Panc1 (cell line): Measurements from ENCODE around the gene WWOX. TPM values are rescaled to one million over a fixed set of nuclear protein-coding genes. Genes with fewer than 3 reads are reported as not detected.

Experiments used
- ATAC-seq: fragments of 200-7000 bp; cut with Tn5 transposase; 2 replicates; pipeline ENCODE4 v1.9.1; 2020; ENCODE audit warnings: mild to moderate bottlenecking, moderate library complexity
- BruUV-seq: library from RNA; stranded (reverse); fragments of 400-500 nt; replicated peaks from 2 replicates; lab custom pipeline; 2021; lab: Mats Ljungman, UMichigan
- CTCF ChIA-PET: fragments of 300-600 bp; sonication (Branson Sonifier 250); formaldehyde crosslinking; loops from one replicate; lab custom pipeline; 2022; ENCODE audit warnings: antibody characterized with exemption; lab: Charles Lee
- POLR2A ChIA-PET: fragments of 300-600 bp; sonication (Branson Sonifier 250); formaldehyde crosslinking; loops from one replicate; lab custom pipeline; 2022; ENCODE audit warnings: antibody characterized with exemption; lab: Charles Lee
- DNase-seq: peaks from one replicate; pipeline ENCODE4 v3.0.0-alpha.2; 2010; ENCODE audit warnings: low read depth, low spot score
- H3K27ac ChIP-seq: 2 replicates; pipeline ENCODE4 v1.5.1; 2011; ENCODE audit warnings: mild to moderate bottlenecking, low read length, inconsistent platforms
- H3K27me3 ChIP-seq: fragments of 200-500 bp; sonication (Bioruptor generic); 2 replicates; pipeline ENCODE4 v1.6.0; 2014; ENCODE audit warnings: low read length, inconsistent platforms; ENCODE audit not compliant: control insufficient read depth, insufficient read depth
- H3K36me3 ChIP-seq: fragments of 200-500 bp; sonication (Bioruptor generic); 2 replicates; pipeline ENCODE4 v1.5.1; 2014; ENCODE audit warnings: inconsistent platforms, mild to moderate bottlenecking, low read length, moderate library complexity; ENCODE audit not compliant: control insufficient read depth, insufficient read depth
- H3K4me1 ChIP-seq: 2 replicates; pipeline ENCODE4 v1.5.1; 2011; ENCODE audit warnings: inconsistent platforms, mild to moderate bottlenecking, low read length, moderate library complexity; ENCODE audit not compliant: control insufficient read depth, insufficient read depth
- H3K4me3 ChIP-seq, 2 experiments: 2 replicates each; pipeline ENCODE4 v1.5.1; 2011 to 2012; ENCODE audit warnings: low read depth in 2 of 2, low read length in 2 of 2, mild to moderate bottlenecking in 2 of 2, inconsistent platforms in 1 of 2, moderate library complexity in 1 of 2
- H3K9me3 ChIP-seq: fragments of 200-500 bp; sonication (Bioruptor generic); 2 replicates; pipeline ENCODE4 v1.5.1; 2014; ENCODE audit warnings: low read depth, mild to moderate bottlenecking, inconsistent platforms, low read length, moderate library complexity; ENCODE audit not compliant: control insufficient read depth, insufficient read depth
- POLR2AphosphoS5 ChIP-seq: IDR thresholded peaks from 2 replicates; pipeline ENCODE4 v1.6.1; 2012; ENCODE audit warnings: mild to moderate bottlenecking, low read depth, low read length, moderate library complexity
- SIN3A ChIP-seq: IDR thresholded peaks from 2 replicates; pipeline ENCODE4 v1.6.1; 2012; ENCODE audit warnings: low read depth, mild to moderate bottlenecking, low read length, moderate library complexity, borderline replicate concordance; ENCODE audit not compliant: insufficient read depth
- TCF7L2 ChIP-seq: IDR thresholded peaks from 2 replicates; pipeline ENCODE4 v1.6.1; 2011; ENCODE audit warnings: mild to moderate bottlenecking, low read depth, low read length, inconsistent platforms
- in situ Hi-C: cut with HindIII; loops from 2 replicates; pipeline ENCODE4 v1.10.0; 2016; ENCODE audit warnings: low sequenced_read_pairs, low pct_unique_long_range_greater_than_20kb
- intact Hi-C: fragments of 100-400 bp; cut with micrococcal nuclease; formaldehyde crosslinking; loops from one replicate; pipeline ENCODE4 v1.10.0; 2022; ENCODE audit not compliant: unreplicated experiment
- total RNA-seq: library from RNA; stranded (reverse); gene quantifications from one replicate; pipeline ENCODE4 v1.2.1, GENCODE V29; 2021; ENCODE audit not compliant: unreplicated experiment
- TF ChIP-seq, protein P1 (sequence below): fragments of 450-650 bp; IDR thresholded peaks from 2 replicates; pipeline ENCODE4 v1.5.1; 2017; ENCODE audit warnings: mild to moderate bottlenecking
- TF ChIP-seq, protein P2 (sequence below), 2 experiments: IDR thresholded peaks; 2 replicates each; pipeline ENCODE4 v1.6.1; 2011 to 2012; ENCODE audit warnings: low read depth in 2 of 2, control low read depth in 1 of 2, low read length in 1 of 2, mild to moderate bottlenecking in 1 of 2, moderate library complexity in 1 of 2; ENCODE audit not compliant: insufficient read depth in 1 of 2

Gene WWOX
- total RNA-seq, 1 experiment from 2014 or later, result 12.5 TPM

DNA sequence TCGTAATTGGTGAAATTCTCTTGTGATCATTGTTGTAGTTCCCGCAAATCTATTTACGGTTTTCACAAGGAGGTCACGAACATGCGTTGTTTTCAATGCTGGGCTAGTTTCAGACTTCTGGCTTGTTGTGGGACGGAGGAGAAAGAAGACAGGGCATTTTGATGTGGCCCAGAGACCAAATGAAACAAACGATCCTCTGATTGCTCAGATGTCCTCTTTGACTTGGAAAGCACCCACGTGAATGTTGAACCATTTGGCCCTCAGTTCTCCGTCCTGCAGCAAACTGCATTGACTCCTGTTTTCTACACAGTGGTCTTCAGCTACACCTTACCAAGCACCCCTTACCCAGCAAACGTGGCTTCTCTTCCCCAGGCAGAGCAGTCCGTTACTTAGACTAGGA is 391.0 kb downstream of the WWOX start:
- BruUV-seq, result no TSS peak
- intact Hi-C loops, result no loop called here
- POLR2A ChIA-PET, result no interaction called here

DNA sequence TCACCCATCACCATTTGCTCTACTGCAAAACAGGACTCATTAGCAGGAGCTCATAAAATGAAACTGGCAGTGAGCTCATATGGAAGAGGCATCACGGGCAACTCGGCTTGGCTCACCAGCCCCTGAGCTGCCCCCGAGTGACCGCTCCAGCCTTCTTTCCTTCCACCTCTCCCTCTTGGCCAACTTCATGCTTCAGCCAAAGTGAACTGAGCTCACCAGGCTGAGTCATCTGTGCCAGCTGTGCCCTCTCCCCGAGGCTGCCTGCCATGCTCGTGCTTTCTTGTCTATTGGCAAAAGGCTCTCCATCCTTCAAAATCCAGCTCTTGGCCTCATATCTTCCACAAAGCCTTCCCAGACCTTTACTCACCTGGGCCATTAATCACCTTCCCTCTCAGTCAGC is 391.4 kb downstream of the WWOX start:
- intact Hi-C loops (no loop called here), in situ Hi-C loops (no loop called here)
- ChIA-PET POLR2A (no interaction called here), CTCF (no interaction called here)
- no TSS peak for BruUV-seq
- Histone ChIP-seq H3K4me1 (no peaks in the 10 kb centered on the region), H3K27me3 (no peaks in the 10 kb centered on the region), H3K4me3 (no peak overlapping the region), H3K36me3 (no peaks in the 10 kb centered on the region), H3K9me3 (no peaks in the 10 kb centered on the region), H3K27ac (no peak overlapping the region)
- no peak for ATAC-seq
- DNase-seq, result no peak
- TF ChIP-seq TCF7L2 (no peak), POLR2AphosphoS5 (no peak), SIN3A (no peak)
- TF ChIP-seq, protein P1, sequence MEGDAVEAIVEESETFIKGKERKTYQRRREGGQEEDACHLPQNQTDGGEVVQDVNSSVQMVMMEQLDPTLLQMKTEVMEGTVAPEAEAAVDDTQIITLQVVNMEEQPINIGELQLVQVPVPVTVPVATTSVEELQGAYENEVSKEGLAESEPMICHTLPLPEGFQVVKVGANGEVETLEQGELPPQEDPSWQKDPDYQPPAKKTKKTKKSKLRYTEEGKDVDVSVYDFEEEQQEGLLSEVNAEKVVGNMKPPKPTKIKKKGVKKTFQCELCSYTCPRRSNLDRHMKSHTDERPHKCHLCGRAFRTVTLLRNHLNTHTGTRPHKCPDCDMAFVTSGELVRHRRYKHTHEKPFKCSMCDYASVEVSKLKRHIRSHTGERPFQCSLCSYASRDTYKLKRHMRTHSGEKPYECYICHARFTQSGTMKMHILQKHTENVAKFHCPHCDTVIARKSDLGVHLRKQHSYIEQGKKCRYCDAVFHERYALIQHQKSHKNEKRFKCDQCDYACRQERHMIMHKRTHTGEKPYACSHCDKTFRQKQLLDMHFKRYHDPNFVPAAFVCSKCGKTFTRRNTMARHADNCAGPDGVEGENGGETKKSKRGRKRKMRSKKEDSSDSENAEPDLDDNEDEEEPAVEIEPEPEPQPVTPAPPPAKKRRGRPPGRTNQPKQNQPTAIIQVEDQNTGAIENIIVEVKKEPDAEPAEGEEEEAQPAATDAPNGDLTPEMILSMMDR, result no peak
- TF ChIP-seq, protein P2, sequence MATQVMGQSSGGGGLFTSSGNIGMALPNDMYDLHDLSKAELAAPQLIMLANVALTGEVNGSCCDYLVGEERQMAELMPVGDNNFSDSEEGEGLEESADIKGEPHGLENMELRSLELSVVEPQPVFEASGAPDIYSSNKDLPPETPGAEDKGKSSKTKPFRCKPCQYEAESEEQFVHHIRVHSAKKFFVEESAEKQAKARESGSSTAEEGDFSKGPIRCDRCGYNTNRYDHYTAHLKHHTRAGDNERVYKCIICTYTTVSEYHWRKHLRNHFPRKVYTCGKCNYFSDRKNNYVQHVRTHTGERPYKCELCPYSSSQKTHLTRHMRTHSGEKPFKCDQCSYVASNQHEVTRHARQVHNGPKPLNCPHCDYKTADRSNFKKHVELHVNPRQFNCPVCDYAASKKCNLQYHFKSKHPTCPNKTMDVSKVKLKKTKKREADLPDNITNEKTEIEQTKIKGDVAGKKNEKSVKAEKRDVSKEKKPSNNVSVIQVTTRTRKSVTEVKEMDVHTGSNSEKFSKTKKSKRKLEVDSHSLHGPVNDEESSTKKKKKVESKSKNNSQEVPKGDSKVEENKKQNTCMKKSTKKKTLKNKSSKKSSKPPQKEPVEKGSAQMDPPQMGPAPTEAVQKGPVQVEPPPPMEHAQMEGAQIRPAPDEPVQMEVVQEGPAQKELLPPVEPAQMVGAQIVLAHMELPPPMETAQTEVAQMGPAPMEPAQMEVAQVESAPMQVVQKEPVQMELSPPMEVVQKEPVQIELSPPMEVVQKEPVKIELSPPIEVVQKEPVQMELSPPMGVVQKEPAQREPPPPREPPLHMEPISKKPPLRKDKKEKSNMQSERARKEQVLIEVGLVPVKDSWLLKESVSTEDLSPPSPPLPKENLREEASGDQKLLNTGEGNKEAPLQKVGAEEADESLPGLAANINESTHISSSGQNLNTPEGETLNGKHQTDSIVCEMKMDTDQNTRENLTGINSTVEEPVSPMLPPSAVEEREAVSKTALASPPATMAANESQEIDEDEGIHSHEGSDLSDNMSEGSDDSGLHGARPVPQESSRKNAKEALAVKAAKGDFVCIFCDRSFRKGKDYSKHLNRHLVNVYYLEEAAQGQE (IDR thresholded peaks at IDR 0.05; ENCODE audit: insufficient read depth in 1 of 2, low read depth in 2 of 2, low read length in 1 of 2), result no peak

More for the DNA sequence above, 391.0 kb downstream of the WWOX start:
- no peaks in the 10 kb centered on the region for H3K9me3 ChIP-seq
- no peak overlapping the region for H3K4me3 ChIP-seq
- in situ Hi-C loops, result no loop called here
- H3K27ac ChIP-seq, result no peak overlapping the region
- TF ChIP-seq POLR2AphosphoS5 (no peak), TCF7L2 (no peak), SIN3A (no peak)
- TF ChIP-seq, protein P2 (IDR thresholded peaks at IDR 0.05; ENCODE audit: insufficient read depth in 1 of 2, low read depth in 2 of 2, low read length in 1 of 2), result no peak
- TF ChIP-seq, protein P1, result no peak
- DNase-seq (no peak), ATAC-seq (no peak)
- H3K36me3 ChIP-seq, result no peaks in the 10 kb centered on the region
- CTCF ChIA-PET, result no interaction called here
- H3K4me1 ChIP-seq, result no peaks in the 10 kb centered on the region
- no peaks in the 10 kb centered on the region for H3K27me3 ChIP-seq
